HepG2 (cell line): Measurements from ENCODE around the gene ZBTB32. TPM values are rescaled to one million over a fixed set of nuclear protein-coding genes. Genes with fewer than 3 reads are reported as not detected.

Source experiments
- ADNP ChIP-seq: sonication (generic); formaldehyde crosslinking; IDR thresholded peaks from 2 replicates; pipeline ENCODE4 v1.4.0; 2020; ENCODE audit warnings: missing genetic modification reagents
- NRL ChIP-seq: sonication (generic); formaldehyde crosslinking; IDR thresholded peaks from 2 replicates; pipeline ENCODE4 v1.5.0; 2020; ENCODE audit warnings: missing genetic modification reagents, mild to moderate bottlenecking, moderate library complexity, borderline replicate concordance
- ZNF101 ChIP-seq: sonication (generic); formaldehyde crosslinking; IDR thresholded peaks from 2 replicates; pipeline ENCODE4 v1.4.0; 2020; ENCODE audit warnings: mild to moderate bottlenecking, low read depth, missing genetic modification reagents, borderline replicate concordance
- ZNF225 ChIP-seq: sonication (generic); formaldehyde crosslinking; IDR thresholded peaks from 2 replicates; pipeline ENCODE4 v1.4.0; 2020; ENCODE audit warnings: mild to moderate bottlenecking, missing genetic modification reagents
- ZNF333 ChIP-seq: sonication (generic); formaldehyde crosslinking; IDR thresholded peaks from 2 replicates; pipeline ENCODE4 v1.4.0; 2020; ENCODE audit warnings: mild to moderate bottlenecking, missing genetic modification reagents, borderline replicate concordance
- ZNF572 ChIP-seq: sonication (generic); formaldehyde crosslinking; IDR thresholded peaks from 2 replicates; pipeline ENCODE4 v1.5.1; 2020; ENCODE audit warnings: mild to moderate bottlenecking, missing genetic modification reagents
- ZSCAN25 ChIP-seq: sonication (generic); formaldehyde crosslinking; IDR thresholded peaks from 2 replicates; pipeline ENCODE4 v1.8.0; 2022; ENCODE audit warnings: mild to moderate bottlenecking, missing genetic modification reagents
- polyA plus RNA-seq, 8 experiments: library from polyadenylated mRNA; depleted of rRNA in 3 of 8; stranded (reverse) in 7 of 8; unstranded in 1 of 8; fragments of >200 nt; fragmentation: Illumina TruSeq in 4 of 8; extraction: Trizol in 4 of 8; gene quantifications; 2 replicates each; pipeline versions ENCODE4 v1.2.1 to v1.2.3, GENCODE V29; 2011 to 2016; ENCODE audit warnings: low read depth in 4 of 8, missing spikeins in 1 of 8, mixed read lengths in 1 of 8; ENCODE audit not compliant: insufficient read depth in 1 of 8
- total RNA-seq, 5 experiments: library from RNA; depleted of rRNA; stranded (reverse); fragments of >200 nt; fragmentation: Illumina TruSeq; extraction: Trizol; gene quantifications; 2 replicates each; pipeline ENCODE4 v1.2.3, GENCODE V29; 2016; ENCODE audit warnings: low read depth in 1 of 5
- TF ChIP-seq, protein P1 (sequence below), 2 experiments: fragments of 450-650 bp in 1 of 2; sonication (generic) in 1 of 2; formaldehyde crosslinking in 1 of 2; IDR thresholded peaks; 2 replicates each; pipeline versions ENCODE4 v1.6.1 to v1.8.0; 2016 to 2022; ENCODE audit warnings: antibody characterized with exemption in 1 of 2, mild to moderate bottlenecking in 1 of 2, missing genetic modification reagents in 1 of 2
- TF ChIP-seq, protein P2 (sequence below), 2 experiments: sonication (generic) in 1 of 2; formaldehyde crosslinking in 1 of 2; IDR thresholded peaks; 2 replicates each; pipeline versions ENCODE4 v1.4.0 to v1.6.1; 2016 to 2020; ENCODE audit warnings: borderline replicate concordance in 1 of 2, low read depth in 1 of 2, mild to moderate bottlenecking in 1 of 2, missing genetic modification reagents in 1 of 2
- TF ChIP-seq, protein P3 (sequence below): IDR thresholded peaks from 2 replicates; pipeline ENCODE4 v1.6.1; 2018; ENCODE audit warnings: missing genetic modification reagents, mild to moderate bottlenecking, missing compliant biosample characterization

The ZBTB32 gene
- total and polyA plus RNA-seq, 2 of the 13 experiments (the other 11 are each of a cell fraction or from before 2014, with no cell fraction given), result not detected

DNA sequence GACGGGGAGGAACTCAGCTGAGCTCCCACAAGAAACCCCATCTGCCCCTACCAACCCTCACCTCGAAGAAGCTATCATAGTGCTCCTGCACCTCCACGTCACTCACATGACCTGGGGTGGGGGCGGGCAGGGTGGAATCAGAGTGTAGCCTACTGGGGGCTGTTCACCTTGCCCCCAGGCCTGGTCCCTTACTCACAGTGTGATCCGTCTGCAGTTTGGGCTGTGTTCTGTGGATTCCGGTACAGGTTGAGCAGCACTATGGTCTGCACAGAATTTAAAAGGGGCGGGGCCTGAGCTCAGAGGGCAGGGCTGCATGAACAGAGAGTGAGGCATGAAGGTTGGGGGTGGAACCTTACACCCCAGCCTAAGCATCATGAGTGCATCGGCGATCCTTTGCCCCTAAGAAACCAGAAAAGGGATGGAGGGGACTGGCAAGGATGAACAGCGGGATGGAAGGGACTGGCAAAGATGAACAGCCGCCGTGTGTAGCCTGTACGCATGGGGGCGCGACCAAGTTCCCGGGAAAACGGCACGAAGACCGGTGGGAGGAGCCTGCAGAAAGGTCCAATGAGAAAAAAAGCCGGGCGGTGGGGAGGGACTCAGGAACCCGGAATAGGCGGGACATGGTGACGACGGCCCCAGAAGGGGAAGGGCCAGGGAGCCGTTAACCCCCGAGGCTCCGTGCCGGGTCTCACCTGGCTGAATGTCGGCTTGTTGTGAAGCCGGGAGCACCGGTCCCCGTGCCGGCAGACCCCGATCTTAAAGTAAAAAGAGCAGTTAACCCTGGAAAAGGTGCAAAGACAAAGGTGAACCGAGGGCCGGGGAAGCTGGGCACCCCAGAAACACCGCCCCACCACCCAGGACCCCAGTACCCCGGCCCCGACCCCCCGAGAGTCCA is 40.3 kb downstream of the ZBTB32 start (continued):
- TF ChIP-seq, protein P1, sequence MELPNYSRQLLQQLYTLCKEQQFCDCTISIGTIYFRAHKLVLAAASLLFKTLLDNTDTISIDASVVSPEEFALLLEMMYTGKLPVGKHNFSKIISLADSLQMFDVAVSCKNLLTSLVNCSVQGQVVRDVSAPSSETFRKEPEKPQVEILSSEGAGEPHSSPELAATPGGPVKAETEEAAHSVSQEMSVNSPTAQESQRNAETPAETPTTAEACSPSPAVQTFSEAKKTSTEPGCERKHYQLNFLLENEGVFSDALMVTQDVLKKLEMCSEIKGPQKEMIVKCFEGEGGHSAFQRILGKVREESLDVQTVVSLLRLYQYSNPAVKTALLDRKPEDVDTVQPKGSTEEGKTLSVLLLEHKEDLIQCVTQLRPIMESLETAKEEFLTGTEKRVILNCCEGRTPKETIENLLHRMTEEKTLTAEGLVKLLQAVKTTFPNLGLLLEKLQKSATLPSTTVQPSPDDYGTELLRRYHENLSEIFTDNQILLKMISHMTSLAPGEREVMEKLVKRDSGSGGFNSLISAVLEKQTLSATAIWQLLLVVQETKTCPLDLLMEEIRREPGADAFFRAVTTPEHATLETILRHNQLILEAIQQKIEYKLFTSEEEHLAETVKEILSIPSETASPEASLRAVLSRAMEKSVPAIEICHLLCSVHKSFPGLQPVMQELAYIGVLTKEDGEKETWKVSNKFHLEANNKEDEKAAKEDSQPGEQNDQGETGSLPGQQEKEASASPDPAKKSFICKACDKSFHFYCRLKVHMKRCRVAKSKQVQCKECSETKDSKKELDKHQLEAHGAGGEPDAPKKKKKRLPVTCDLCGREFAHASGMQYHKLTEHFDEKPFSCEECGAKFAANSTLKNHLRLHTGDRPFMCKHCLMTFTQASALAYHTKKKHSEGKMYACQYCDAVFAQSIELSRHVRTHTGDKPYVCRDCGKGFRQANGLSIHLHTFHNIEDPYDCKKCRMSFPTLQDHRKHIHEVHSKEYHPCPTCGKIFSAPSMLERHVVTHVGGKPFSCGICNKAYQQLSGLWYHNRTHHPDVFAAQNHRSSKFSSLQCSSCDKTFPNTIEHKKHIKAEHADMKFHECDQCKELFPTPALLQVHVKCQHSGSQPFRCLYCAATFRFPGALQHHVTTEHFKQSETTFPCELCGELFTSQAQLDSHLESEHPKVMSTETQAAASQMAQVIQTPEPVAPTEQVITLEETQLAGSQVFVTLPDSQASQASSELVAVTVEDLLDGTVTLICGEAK (IDR thresholded peaks at IDR 0.05), result no peak
- TF ChIP-seq, protein P1 (CRISPR knock-in tag; IDR thresholded peaks at IDR 0.05), result peak; percentile 48; the same call in 1 of the 2 replicates
- TF ChIP-seq, protein P2, sequence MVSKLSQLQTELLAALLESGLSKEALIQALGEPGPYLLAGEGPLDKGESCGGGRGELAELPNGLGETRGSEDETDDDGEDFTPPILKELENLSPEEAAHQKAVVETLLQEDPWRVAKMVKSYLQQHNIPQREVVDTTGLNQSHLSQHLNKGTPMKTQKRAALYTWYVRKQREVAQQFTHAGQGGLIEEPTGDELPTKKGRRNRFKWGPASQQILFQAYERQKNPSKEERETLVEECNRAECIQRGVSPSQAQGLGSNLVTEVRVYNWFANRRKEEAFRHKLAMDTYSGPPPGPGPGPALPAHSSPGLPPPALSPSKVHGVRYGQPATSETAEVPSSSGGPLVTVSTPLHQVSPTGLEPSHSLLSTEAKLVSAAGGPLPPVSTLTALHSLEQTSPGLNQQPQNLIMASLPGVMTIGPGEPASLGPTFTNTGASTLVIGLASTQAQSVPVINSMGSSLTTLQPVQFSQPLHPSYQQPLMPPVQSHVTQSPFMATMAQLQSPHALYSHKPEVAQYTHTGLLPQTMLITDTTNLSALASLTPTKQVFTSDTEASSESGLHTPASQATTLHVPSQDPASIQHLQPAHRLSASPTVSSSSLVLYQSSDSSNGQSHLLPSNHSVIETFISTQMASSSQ (IDR thresholded peaks at IDR 0.05; ENCODE audit: low read depth), result 0 out of 2 replicates have a peak, but pooled peaks have one; percentile 2
- TF ChIP-seq, protein P2 (CRISPR knock-in tag; IDR thresholded peaks at IDR 0.05; ENCODE audit: borderline replicate concordance), result no peak
- no peak for TF ChIP-seq ZNF101
- 0 out of 2 replicates have a peak, but pooled peaks have one; percentile 22 for TF ChIP-seq ZNF333 (CRISPR knock-in tag)
- TF ChIP-seq NRL (CRISPR knock-in tag), result no peak
- no peak for TF ChIP-seq ZNF225 (CRISPR knock-in tag)
- no peak for TF ChIP-seq ZNF572 (CRISPR knock-in tag)
- TF ChIP-seq, protein P3, sequence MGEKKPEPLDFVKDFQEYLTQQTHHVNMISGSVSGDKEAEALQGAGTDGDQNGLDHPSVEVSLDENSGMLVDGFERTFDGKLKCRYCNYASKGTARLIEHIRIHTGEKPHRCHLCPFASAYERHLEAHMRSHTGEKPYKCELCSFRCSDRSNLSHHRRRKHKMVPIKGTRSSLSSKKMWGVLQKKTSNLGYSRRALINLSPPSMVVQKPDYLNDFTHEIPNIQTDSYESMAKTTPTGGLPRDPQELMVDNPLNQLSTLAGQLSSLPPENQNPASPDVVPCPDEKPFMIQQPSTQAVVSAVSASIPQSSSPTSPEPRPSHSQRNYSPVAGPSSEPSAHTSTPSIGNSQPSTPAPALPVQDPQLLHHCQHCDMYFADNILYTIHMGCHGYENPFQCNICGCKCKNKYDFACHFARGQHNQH, result no peak
- TF ChIP-seq ADNP (CRISPR knock-in tag), result no peak
- TF ChIP-seq ZSCAN25 (CRISPR knock-in tag), result no peak
